IPS-18a (cell line): ENCODE measurements around the gene CMPK2.
A peak's percentile ranks its signal among the peaks of the same experiment; 100 is the strongest.

Source experiments
- H3K27ac ChIP-seq: one replicate; pipeline ENCODE4 v1.5.1; 2013; ENCODE audit warnings: low read length
- H3K27me3 ChIP-seq: one replicate; pipeline ENCODE4 v1.6.1; 2013; ENCODE audit warnings: mild to moderate bottlenecking, low read length; ENCODE audit not compliant: control insufficient read depth, insufficient read depth
- H3K36me3 ChIP-seq: one replicate; pipeline ENCODE4 v1.6.1; 2013; ENCODE audit warnings: low read depth, low read length; ENCODE audit not compliant: control insufficient read depth
- H3K4me1 ChIP-seq: one replicate; pipeline ENCODE4 v1.6.1; 2013; ENCODE audit warnings: low read depth, low read length; ENCODE audit not compliant: control insufficient read depth
- H3K4me3 ChIP-seq: one replicate; pipeline ENCODE4 v1.5.1; 2013; ENCODE audit warnings: low read length
- H3K9ac ChIP-seq: one replicate; pipeline ENCODE4 v1.6.1; 2013; ENCODE audit warnings: mild to moderate bottlenecking, low read length, moderate library complexity
- H3K9me3 ChIP-seq: one replicate; pipeline ENCODE4 v1.6.1; 2013; ENCODE audit warnings: low read depth, low read length; ENCODE audit not compliant: control insufficient read depth

CMPK2 gene

GRCh38 chr2:6820903-6821584 lies 44.7 kb downstream of the CMPK2 start:
- H3K9me3 ChIP-seq, result no peaks in the 10 kb centered on the region
- no peaks in the 10 kb centered on the region for H3K27me3 ChIP-seq
- H3K4me1 ChIP-seq, result no peaks in the 10 kb centered on the region
- H3K36me3 ChIP-seq, result no peaks in the 10 kb centered on the region
- H3K4me3 ChIP-seq, result no peak overlapping the region
- H3K27ac ChIP-seq, result no peak overlapping the region
- no peak overlapping the region for H3K9ac ChIP-seq

GRCh38 chr2:6820236-6820635 lies 45.5 kb downstream of the CMPK2 start:
- no peaks in the 10 kb centered on the region for H3K36me3 ChIP-seq
- H3K9ac ChIP-seq, result no peak overlapping the region
- H3K27me3 ChIP-seq, result no peaks in the 10 kb centered on the region
- H3K4me3 ChIP-seq, result no peak overlapping the region
- H3K27ac ChIP-seq, result no peak overlapping the region
- no peaks in the 10 kb centered on the region for H3K9me3 ChIP-seq
- H3K4me1 ChIP-seq, result no peaks in the 10 kb centered on the region

- H3K36me3 ChIP-seq, result no peaks in the 10 kb centered on the region
- no peak overlapping the region for H3K9ac ChIP-seq
Observed at GRCh38 chr2:6819668-6820067, 46.0 kb downstream of the CMPK2 start.

GRCh38 chr2:6818012-6818411 lies 47.7 kb downstream of the CMPK2 start:
- H3K27ac ChIP-seq, result no peak overlapping the region
- no peaks in the 10 kb centered on the region for H3K4me1 ChIP-seq
- H3K4me3 ChIP-seq, result no peak overlapping the region
- no peaks in the 10 kb centered on the region for H3K36me3 ChIP-seq
- H3K9me3 ChIP-seq, result no peaks in the 10 kb centered on the region
- H3K9ac ChIP-seq, result no peak overlapping the region
- H3K27me3 ChIP-seq, result no peaks in the 10 kb centered on the region

More at GRCh38 chr2:6819668-6820067, 46.0 kb downstream of the CMPK2 start:
- H3K4me1 ChIP-seq, result no peaks in the 10 kb centered on the region
- no peaks in the 10 kb centered on the region for H3K9me3 ChIP-seq
- no peak overlapping the region for H3K27ac ChIP-seq
- H3K27me3 ChIP-seq, result no peaks in the 10 kb centered on the region
- no peak overlapping the region for H3K4me3 ChIP-seq

- no peaks in the 10 kb centered on the region for H3K27me3 ChIP-seq
- no peak overlapping the region for H3K4me3 ChIP-seq
- no peak overlapping the region for H3K9ac ChIP-seq
- no peaks in the 10 kb centered on the region for H3K9me3 ChIP-seq
- no peak overlapping the region for H3K27ac ChIP-seq
- no peaks in the 10 kb centered on the region for H3K4me1 ChIP-seq
- no peaks in the 10 kb centered on the region for H3K36me3 ChIP-seq
Observed at GRCh38 chr2:6814869-6815268, 50.8 kb downstream of the CMPK2 start.

GRCh38 chr2:6814312-6814711 lies 51.4 kb downstream of the CMPK2 start:
- no peaks in the 10 kb centered on the region for H3K36me3 ChIP-seq
- no peaks in the 10 kb centered on the region for H3K9me3 ChIP-seq
- no peak overlapping the region for H3K4me3 ChIP-seq
- H3K27me3 ChIP-seq, result no peaks in the 10 kb centered on the region
- H3K4me1 ChIP-seq, result no peaks in the 10 kb centered on the region
- no peak overlapping the region for H3K9ac ChIP-seq
- no peak overlapping the region for H3K27ac ChIP-seq

- H3K4me3 ChIP-seq, result no peak overlapping the region
- no peaks in the 10 kb centered on the region for H3K9me3 ChIP-seq
- no peak overlapping the region for H3K9ac ChIP-seq
- H3K27ac ChIP-seq, result no peak overlapping the region
- no peaks in the 10 kb centered on the region for H3K4me1 ChIP-seq
- H3K27me3 ChIP-seq, result no peaks in the 10 kb centered on the region
- H3K36me3 ChIP-seq, result no peaks in the 10 kb centered on the region
Observed at GRCh38 chr2:6813573-6813972, 52.1 kb downstream of the CMPK2 start.

- no peak overlapping the region for H3K4me3 ChIP-seq
- H3K36me3 ChIP-seq, result no peaks in the 10 kb centered on the region
- H3K9ac ChIP-seq, result no peak overlapping the region
- peaks cover 3% of the 10 kb centered on the region for H3K27me3 ChIP-seq
- H3K4me1 ChIP-seq, result no peaks in the 10 kb centered on the region
- H3K9me3 ChIP-seq, result no peaks in the 10 kb centered on the region
- no peak overlapping the region for H3K27ac ChIP-seq
Observed at GRCh38 chr2:6812857-6813530, 52.7 kb downstream of the CMPK2 start.

GRCh38 chr2:6810961-6811360 lies 54.7 kb downstream of the CMPK2 start:
- Histone ChIP-seq H3K4me1 (peaks cover 5% of the 10 kb centered on the region), H3K27me3 (peaks cover 17% of the 10 kb centered on the region), H3K9me3 (no peaks in the 10 kb centered on the region), H3K4me3 (no peak overlapping the region), H3K36me3 (no peaks in the 10 kb centered on the region), H3K27ac (no peak overlapping the region), H3K9ac (no peak overlapping the region)

- no peak overlapping the region for H3K27ac ChIP-seq
- no peaks in the 10 kb centered on the region for H3K36me3 ChIP-seq
- H3K9ac ChIP-seq, result no peak overlapping the region
- H3K4me1 ChIP-seq, result peaks cover 26% of the 10 kb centered on the region
- no peak overlapping the region for H3K4me3 ChIP-seq
- peaks cover 39% of the 10 kb centered on the region for H3K27me3 ChIP-seq
- H3K9me3 ChIP-seq, result no peaks in the 10 kb centered on the region
Observed at GRCh38 chr2:6808426-6808825, 57.3 kb downstream of the CMPK2 start.

- no peak overlapping the region for H3K27ac ChIP-seq
- no peaks in the 10 kb centered on the region for H3K9me3 ChIP-seq
- H3K4me3 ChIP-seq, result peak overlapping the region; percentile 11
- no peaks in the 10 kb centered on the region for H3K36me3 ChIP-seq
- H3K4me1 ChIP-seq, result peaks cover 31% of the 10 kb centered on the region
- H3K27me3 ChIP-seq, result peaks cover 39% of the 10 kb centered on the region
- H3K9ac ChIP-seq, result no peak overlapping the region
Observed at GRCh38 chr2:6806604-6807003, 59.1 kb downstream of the CMPK2 start.

GRCh38 chr2:6800553-6800952 lies 65.2 kb downstream of the CMPK2 start:
- Histone ChIP-seq H3K9ac (no peak overlapping the region), H3K27me3 (peaks cover 18% of the 10 kb centered on the region), H3K27ac (no peak overlapping the region), H3K36me3 (no peaks in the 10 kb centered on the region), H3K4me3 (no peak overlapping the region), H3K4me1 (peaks cover 23% of the 10 kb centered on the region), H3K9me3 (no peaks in the 10 kb centered on the region)
